GM18870 (cell line): ENCODE results near the gene HNMT.
"Not testable (repeated sequence)": the region's sequence is repeated elsewhere in the genome, so short reads cannot be mapped to it uniquely, and the experiment has no call there.

ENCODE experiments used
- ATAC-seq: cut with Tn5 transposase; IDR thresholded peaks from one replicate; pipeline ENCODE4 v1.9.1; 2021; ENCODE audit warnings: moderate library complexity; ENCODE audit not compliant: unreplicated experiment

The HNMT gene

GRCh38 chr2:138037090-138037489 lies 72.8 kb downstream of the HNMT start:
- ATAC-seq, result no peak

DNA sequence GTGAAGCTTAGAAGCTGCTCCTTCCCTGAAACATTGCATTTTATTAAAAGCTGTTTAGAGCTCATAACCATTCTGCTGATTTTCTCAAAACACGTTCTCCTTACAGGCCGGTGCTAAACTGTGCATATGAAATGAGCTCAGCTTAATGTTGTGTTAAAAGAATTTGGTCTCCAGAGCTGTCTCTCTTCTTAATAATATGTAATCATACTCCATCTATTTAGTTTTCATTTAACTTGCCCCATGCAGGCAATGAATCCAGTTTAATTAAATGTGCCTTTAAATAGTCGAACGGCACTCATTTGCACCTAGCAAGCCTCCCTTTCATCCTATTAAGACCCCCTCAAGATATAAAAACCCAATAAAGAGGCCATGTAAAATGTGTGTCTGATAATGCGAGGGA lies 76.3 kb downstream of the HNMT start:
- no peak for ATAC-seq

GRCh38 chr2:138042311-138042710 lies 78.0 kb downstream of the HNMT start:
- no peak for ATAC-seq

DNA sequence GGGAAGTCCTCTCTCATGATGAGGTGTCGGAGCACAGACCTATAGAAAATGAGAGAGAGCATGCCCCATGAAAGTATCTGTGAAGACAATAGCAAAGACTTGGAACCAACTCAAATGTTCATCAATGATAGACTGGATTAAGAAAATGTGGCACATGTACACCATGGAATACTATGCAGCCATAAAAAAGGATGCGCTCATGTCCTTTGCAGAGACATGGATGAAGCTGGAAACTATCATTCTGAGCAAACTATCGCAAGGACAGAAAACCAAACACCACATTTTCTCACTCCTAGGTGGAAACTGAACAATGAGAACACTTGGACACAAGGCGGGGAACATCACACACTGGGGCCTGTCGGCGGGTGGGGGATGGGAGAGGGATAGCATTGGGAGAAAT lies 79.3 kb downstream of the HNMT start:
- ATAC-seq, result not testable (repeated sequence)

- no peak for ATAC-seq
These were observed 94.2 kb downstream of the HNMT start for GRCh38 chr2:138058427-138058826.

DNA sequence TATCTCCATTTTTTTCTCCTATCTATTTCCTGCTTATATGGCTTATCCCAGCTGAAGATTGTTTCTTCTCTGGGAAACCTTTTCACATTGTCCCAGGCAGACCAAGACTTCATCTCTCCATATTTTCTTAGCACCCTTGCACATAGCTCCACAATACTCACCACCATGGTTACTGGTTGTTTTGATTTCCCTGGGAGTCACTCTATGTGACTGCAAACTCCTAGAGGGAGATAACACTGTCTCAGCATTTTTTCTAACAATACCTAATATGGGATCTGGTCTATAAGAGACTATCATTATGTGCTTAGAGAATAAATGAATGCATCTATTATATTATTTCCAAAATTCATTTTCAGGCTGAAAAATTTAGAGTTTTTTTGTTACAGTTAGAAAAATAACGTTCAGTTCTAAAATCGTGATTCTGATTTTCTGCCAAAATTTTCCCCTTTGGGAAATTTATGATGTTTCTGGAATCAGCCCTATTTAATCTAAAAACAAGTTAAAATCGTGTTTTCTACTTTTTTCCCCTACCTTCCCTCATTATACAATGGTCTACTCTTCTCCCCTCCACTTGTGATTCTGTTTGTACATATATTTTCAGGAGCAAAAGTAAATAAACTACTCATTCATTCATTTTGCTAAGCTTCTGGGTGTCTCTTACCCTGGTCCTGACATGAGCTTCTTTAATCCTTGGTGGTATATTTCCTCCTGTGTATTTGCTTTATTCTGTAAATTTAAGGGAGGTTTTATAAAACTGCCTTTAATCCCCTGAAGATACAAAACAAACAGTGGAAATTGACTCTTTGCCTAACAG lies 95.4 kb downstream of the HNMT start:
- ATAC-seq, result no peak

GRCh38 chr2:138060301-138060635 lies 96.0 kb downstream of the HNMT start:
- ATAC-seq, result no peak

DNA sequence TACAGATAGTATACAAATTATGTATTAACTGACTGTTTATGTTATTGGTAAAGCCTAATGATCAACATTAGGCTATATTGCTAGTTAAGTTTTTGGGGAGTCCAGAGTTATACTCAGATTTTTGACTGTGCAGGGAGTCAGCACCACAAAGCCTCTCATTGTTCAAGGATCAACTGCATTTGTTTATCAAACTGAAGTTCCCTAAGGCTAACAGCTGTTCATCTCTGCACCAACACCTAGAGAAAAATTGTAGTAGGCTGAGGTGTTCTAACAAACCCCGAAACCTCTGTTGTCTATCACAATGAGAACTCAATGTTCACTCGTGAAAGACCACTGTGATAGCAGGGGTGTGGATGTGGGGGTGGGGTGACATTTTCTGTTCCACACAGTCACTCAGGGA lies 97.7 kb downstream of the HNMT start:
- ATAC-seq, result no peak

- no peak for ATAC-seq
These were observed 98.9 kb downstream of the HNMT start for GRCh38 chr2:138063181-138063580.
